DMS 273 (cell line): ENCODE measurements around the gene GUCY2D.
"Not testable (repeated sequence)": the region's sequence is repeated elsewhere in the genome, so short reads cannot be mapped to it uniquely, and the experiment has no call there.

ENCODE experiments used
- DNase-seq: peaks from one replicate; lab custom pipeline; 2025; ENCODE audit not compliant: unreplicated experiment; lab: John Stamatoyannopoulos, UW

The GUCY2D gene

GRCh38 chr17:8001976-8002720 is at the start of gene GUCY2D:
Gene GUCY2D, plus strand, starts transcription at chr17:8002615. Its CDS starts 433 bp downstream, at chr17:8003048.
- DNase-seq: no peak

- DNase-seq: not testable (repeated sequence)
Measured at GRCh38 chr17:7953266-7953665, 49.1 kb upstream of the GUCY2D start.

GRCh38 chr17:7955414-7956227 is 46.8 kb upstream of the GUCY2D start:
- DNase-seq: no peak

- DNase-seq: no peak
Measured at GRCh38 chr17:7956228-7956965, 46.0 kb upstream of the GUCY2D start.

DNA sequence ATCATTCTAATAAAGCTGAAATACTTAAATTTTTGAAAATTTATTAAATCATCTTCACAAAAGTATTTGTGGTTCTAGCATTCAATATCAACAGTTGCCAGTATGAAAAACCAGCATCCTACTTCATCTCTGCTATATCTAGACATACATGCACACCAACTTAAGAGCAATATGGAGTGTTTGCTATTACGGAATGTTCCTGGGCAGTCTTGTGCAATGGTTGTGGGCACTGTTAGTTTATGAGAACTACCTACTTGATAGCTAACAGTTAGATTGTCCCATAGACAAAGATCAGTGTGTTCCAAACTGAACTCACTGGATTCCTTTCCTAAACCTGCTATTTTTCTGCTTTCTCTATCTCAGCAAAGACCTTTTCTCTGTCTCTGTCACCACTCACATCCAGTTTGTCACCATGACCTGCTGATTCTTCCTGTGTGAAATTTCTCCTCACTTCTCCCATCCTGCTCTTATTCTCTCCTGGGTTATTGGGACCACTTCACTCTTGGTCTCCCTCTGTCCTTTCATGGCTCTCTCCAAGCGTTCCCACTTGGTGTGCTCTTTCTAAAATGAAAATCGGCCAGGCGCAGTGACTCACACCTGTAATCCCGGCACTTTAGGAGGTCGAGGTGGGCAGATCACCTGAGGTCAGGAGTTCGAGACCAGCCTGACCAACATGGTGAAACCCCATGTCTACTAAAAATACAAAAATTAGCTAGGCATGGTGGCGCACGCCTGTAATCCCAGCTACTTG is 42.7 kb upstream of the GUCY2D start:
- DNase-seq: no peak

DNA sequence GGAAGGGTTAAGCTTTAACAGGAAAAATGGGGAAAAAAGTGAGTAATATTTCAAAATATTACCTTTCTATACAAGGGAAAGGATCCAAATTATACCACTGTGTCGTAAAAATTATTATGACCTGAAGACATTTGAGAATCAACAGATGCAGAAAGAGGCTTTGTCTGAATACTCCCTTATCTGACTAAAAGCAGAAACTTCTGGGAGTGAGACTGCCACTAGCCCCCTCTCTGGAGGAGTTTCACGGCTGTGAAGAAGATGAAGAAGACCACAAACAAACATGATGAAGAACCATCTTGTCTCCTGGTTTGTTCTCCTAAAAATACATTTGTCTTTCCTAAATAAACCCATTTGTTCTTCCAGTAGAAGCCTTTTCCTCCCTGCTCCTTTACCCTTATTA is 41.0 kb upstream of the GUCY2D start:
- DNase-seq: no peak

GRCh38 chr17:7967751-7968150 is 34.7 kb upstream of the GUCY2D start:
- DNase-seq: no peak

DNA sequence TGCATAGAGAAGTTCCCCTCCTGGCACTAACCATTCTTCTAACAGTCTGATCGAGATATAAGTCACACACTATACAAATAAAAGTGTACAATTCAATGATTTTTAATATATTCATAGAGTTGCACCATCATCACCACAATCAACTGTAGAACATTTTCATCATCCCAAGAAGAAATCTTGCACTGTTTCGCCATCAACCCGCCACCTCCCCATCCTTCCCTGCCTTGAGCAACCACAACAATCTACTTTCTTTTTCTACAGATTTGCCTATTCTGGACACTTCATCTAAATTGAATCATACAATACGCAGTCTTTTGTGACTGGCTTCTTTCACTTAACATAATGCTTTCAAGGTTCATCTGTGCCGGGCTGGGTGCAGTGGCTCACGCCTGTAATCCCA is 33.0 kb upstream of the GUCY2D start:
- DNase-seq: no peak

DNA sequence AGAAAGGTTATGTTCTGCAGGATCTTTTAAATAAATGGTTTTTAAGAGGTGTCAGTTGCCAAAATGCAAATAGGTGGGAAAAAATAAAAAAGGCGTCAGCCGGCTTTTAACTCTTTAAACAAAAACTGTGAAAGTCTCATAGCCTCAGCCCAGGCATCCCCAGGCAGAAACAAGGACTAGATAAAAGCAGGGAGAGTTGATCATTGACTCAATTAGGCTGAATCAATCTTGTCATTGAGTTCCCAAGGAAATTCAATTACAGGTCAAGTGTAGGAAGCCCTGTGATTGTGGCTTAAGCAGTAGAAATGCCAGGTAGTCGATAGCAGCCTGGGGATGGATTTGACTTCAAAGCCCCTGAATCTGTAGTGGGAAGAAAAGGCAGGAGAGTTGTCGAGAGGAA is 30.8 kb upstream of the GUCY2D start:
- no peak for DNase-seq

DNA sequence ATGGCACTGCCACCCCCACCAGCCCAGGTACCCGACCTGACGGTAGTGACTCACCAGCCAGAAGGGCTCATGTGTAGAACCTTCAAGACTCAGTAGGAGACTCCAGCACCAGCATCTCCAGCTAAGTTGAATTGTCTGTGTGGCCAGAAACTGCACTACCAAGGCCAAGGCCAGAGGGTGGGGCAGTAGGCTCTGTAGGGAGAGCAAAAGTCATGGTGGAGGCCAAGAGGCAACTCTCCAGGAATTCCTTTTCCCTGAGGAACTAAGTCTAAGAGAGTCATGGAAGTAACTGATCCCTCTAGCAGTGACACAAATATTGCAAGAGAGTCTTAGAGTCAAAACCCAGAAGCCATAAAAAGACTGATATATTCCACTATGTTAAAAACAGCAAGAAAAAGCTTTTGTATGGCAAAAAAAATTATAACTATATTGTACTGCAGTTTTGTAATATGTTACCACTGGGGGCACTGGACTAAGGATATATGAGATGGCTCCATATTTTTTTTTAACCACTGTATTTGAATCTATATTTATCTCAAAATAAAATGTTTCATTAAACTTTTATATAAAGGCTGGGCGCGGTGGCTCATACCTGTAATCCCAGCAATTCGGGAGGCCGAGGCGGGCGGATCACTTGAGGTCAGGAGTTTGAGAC is 30.2 kb upstream of the GUCY2D start:
- DNase-seq: no peak

GRCh38 chr17:7974638-7975131 is 27.7 kb upstream of the GUCY2D start:
- no peak for DNase-seq

GRCh38 chr17:7977039-7977438 is 25.4 kb upstream of the GUCY2D start:
- DNase-seq: no peak

- DNase-seq: no peak
Measured at GRCh38 chr17:7977805-7978204, 24.6 kb upstream of the GUCY2D start.

DNA sequence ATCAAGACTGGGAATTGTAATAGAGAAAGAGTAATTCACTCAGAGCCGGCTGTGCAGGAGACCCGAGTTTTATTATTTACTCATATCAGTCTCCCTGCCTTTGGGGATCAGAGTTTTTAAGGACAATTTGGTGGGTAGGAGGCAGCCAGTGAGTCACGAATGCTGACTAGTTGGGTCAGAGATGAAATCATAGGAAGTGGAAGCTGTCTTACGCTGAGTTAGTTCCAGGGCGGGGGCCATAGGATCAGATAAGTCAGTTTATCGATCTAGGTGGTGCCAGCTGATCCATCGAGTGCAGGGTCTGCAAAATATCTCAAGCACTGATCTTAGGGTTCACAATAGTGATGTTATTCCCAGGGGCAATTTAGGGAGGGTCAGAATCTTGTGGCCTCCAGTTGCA is 20.2 kb upstream of the GUCY2D start:
- no peak for DNase-seq

DNA sequence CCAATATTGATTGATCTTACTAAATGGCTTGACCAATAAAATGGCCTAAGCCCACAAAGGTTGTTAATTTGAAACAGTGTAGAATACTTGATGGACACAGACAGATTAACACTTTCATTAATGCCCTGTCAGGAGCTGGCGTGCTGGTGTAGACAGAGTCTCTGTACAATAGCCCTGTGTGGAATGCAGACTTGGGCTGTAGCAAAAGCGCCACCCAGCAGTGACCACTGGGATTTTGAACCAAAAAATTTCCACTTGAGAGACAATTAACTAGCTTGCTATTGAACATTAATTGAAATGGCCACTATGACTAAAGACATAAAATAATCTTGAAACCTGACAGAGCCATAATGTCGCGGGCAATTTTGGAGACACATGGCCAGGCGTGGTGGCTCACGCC is 19.7 kb upstream of the GUCY2D start:
- DNase-seq: no peak

GRCh38 chr17:7984904-7985303 is 17.5 kb upstream of the GUCY2D start:
- no peak for DNase-seq

- no peak for DNase-seq
Measured at GRCh38 chr17:7987112-7987893, 15.1 kb upstream of the GUCY2D start.

DNA sequence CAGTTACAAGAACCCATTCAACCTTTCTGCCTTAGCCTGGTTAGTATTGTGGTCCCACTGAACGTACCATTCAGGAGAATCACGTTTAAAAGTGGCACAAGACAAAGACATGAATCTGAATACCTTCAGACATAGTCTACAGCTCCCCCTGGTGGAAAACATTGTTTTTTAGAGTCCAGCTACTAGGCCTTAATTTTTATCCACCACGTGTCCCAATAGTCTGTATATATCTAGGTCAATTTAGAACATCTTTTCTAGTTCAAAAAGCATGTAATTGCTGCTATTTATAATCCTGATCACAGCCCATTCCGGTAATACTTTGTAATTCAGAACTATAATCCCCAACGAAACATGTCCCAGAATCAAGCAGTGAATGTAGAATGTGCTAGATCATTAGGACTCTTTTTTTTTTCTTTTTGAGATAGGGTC is 13.7 kb upstream of the GUCY2D start:
- peak; percentile 90 for DNase-seq
